ENCODE measurements around the gene TYMP.

Gene TYMP

DNA sequence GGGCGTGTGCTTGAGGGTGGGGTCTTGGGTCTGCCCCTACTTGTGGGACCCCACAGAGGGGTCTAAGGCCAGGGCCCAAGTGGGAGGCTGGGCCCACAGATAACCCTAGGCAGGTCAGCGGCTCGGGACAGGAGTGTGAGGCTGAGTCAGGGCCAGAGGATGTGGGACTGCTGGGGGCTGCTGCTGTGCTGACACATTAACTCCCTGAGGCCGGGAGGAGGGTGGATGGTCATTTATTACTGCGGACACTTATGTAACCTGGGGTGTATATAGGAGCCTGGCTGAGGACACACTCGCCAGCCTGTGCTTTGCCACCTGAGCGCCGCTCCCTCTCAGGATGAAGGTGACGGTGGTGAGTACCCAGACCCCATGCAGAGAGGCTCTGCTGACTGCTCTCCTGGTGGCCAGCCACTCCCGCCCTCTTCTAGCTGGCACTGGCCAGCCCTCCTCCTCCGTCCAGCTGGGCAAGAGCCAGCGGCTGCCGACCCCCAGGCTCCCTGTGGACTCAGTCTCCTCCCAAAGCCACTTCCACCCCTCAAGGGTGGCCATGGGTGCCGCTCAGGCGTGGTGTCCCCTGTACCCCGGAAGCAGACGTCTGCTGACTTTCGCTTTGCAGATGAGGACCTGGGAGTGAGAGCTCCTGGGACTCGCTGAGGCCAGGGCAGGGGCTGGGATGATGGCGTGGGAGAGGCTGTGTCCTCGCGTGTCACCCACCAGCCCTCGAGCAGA, 43.1 kb downstream of the TYMP start, which contains the start of gene MIOX:
TSS of gene MIOX (plus strand) at position 299 of the 729 bp plus-strand sequence. CDS start at position 338, 39 bp downstream.
- TF ChIP-seq, protein P1, sequence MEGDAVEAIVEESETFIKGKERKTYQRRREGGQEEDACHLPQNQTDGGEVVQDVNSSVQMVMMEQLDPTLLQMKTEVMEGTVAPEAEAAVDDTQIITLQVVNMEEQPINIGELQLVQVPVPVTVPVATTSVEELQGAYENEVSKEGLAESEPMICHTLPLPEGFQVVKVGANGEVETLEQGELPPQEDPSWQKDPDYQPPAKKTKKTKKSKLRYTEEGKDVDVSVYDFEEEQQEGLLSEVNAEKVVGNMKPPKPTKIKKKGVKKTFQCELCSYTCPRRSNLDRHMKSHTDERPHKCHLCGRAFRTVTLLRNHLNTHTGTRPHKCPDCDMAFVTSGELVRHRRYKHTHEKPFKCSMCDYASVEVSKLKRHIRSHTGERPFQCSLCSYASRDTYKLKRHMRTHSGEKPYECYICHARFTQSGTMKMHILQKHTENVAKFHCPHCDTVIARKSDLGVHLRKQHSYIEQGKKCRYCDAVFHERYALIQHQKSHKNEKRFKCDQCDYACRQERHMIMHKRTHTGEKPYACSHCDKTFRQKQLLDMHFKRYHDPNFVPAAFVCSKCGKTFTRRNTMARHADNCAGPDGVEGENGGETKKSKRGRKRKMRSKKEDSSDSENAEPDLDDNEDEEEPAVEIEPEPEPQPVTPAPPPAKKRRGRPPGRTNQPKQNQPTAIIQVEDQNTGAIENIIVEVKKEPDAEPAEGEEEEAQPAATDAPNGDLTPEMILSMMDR (IDR thresholded peaks at IDR 0.05; ENCODE audit: extremely low read depth, missing control alignments), result no peak

DNA sequence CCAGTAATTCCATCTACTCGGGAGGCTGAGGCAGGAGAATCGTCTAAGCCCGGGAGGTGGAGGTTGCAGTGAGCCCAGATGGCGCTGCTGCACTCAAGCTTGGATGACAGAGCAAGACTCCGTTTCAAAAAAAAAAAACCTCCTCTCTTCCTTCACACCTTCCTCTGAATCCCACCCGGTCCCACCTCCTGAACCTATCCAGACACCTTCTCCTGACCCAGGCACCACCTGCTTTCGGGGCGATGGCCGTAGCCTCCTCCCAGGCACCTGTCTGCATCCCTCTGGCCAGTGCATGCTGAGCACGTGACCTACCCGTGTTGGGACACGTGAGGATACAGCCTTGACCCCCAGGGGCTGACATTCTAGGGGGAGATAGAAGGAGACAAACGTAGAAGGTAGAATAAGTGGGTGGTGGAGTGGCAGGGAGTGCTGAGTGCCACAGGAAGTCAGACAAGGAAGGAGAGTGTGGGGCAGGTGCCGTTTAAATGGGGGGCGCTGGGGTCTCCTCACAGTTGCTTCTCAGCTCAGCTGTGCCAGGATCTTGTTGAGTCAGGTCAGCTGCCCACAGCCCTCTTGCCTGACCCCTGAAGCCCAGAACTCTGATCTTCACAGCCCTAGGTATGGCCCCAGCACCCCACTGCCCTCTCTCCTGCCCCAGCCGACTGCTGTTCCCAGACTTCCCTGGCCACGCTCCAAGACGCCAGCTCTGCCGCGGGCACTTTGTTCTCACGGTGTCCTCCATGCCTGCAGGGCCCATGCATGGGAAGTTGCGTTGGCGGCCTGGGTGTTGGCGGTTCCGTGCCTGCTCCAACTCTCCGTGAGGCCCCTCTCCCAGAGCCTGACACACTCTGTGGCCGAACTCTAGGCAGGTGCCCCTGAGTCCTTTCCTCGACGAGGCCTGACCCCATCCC, 44.3 kb downstream of the TYMP start:
- DNase-seq (ENCODE audit: low spot score), result no peak
- TF ChIP-seq, protein P1 (IDR thresholded peaks at IDR 0.05; ENCODE audit: extremely low read depth, missing control alignments), result no peak

More for the DNA sequence above, 43.1 kb downstream of the TYMP start, which contains the start of gene MIOX:
- no peak for DNase-seq (ENCODE audit: low spot score)

DNA sequence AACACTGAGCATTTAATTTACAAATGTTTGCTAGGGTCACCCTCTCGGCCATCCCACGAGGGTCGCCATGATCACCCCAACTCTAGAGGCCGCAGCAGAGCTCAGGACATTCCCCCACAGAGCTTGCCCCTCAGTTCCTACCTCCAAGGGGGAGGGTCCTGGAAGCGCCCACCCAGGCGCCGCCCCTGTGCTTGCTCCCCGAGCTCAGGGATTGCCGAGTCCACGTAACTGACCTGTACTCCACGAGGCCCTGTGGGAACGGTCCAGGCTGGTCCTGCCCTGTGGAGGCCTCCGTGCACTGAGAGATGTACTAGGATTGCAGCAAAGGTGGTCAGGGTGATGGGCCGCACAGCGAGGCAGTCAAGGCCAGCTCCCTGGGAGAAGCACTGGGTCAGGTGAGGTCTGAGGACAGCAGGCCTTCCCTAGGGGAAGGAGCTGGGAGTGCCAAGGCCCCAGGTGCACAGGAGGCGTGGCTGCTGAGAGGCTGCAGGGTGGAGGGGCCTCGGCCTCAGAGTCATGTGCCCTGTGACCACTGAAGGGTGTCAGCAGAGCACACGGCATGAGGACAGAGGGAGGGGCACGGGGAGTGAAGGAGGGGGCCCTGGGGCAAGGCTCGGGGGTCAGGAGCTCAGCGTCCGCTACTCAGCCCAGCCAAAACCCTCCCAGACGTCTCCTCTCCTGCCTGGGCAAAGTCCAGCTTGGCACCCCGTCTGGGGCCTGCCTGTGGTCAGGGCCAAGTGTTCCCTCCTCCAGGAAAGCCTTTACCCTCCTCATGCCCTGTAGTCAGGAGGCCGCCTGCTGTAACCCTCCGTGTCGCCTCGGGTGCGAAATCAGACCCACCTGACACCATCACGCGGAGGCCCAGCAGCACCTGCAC, 45.6 kb downstream of the TYMP start:
- TF ChIP-seq, protein P1 (IDR thresholded peaks at IDR 0.05; ENCODE audit: extremely low read depth, missing control alignments), result no peak
- DNase-seq (ENCODE audit: low spot score), result no peak

DNA sequence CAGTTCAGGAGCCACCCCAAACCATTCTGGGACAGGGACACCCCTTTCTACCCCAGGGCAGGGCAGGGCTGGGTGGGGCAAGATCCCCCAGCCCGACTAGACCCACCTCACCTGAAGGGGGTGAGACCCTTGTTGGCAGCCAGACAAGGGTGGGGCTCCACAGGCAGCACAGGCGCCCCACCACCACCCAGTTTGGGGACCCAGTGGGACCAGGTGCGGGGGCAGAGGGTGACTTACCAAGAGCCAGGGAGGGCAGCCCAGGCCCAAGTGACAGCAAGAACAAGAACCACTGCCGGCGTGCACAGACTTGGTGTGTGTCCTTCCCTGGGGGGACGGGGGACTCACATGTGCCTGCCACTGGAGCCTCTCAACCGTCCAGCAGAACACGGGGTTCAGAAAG, 46.3 kb downstream of the TYMP start:
- TF ChIP-seq, protein P1 (IDR thresholded peaks at IDR 0.05; ENCODE audit: extremely low read depth, missing control alignments), result no peak
- DNase-seq (ENCODE audit: low spot score), result no peak

DNA sequence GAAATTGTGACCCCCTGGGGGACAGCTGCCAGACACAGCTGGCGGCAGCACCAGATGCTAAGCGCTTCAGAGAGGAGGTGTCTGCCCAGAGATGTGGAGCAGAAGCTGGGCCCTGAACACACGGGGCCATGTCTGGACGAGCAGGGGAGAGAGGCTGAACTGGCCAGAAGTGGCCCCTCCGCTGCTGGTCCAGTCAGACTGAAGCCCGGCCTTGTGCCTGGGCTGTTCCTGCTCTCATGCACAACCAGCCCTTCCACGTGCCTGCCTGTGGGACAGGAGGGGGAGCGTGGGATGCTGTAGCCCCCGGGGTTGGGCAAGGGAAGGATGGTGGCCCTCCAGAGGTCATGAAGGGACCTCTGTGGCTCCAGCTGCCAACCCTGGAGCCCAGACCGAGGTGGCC, 46.7 kb downstream of the TYMP start:
- TF ChIP-seq, protein P1 (IDR thresholded peaks at IDR 0.05; ENCODE audit: extremely low read depth, missing control alignments), result no peak
- no peak for DNase-seq (ENCODE audit: low spot score)

DNA sequence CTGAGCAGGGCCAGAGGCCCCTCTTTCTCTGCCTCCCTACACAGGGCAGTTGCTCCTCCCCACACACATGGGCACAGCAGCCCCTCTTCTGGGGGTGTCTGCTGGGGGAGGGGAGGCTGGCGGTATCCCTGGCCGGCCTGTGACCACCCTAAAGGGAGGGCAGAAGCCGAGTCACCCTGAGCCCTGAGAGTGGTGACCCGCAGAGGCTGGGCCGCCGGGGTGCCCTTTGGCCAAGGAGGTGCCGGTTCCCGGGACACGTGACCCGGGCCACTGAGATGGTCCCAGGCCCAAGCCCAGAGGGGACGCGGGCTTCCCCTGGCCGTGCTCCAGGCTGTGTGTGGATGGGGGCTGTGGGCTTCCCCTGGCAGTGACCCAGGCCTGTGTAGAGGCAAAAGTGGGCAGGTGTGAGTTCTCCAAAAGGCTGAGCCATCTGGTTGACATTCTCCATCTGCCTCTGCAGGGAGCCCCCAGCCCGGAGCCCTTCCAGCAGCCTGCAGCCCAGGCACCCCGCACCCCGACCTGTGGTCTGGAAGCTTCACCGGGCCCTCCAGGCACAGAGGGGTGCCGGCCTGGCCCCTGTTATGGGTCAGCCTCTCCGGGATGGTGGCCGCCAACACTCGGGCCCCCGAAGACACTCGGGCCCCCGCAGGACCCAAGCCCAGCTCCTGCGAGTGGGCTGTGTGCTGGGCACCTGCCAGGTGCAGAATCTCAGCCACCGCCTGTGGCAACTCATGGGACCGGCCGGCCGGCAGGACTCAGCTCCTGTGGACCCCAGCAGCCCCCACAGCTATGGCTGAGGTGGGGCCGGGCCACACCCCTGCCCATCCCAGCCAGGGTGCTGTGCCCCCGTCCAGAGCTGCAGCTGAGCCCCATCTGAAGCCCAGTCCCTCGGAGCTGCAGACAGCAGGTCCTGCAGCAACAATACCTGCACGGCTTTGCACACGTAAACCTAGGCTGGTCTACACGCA, 47.4 kb downstream of the TYMP start:
- TF ChIP-seq, protein P1 (IDR thresholded peaks at IDR 0.05; ENCODE audit: extremely low read depth, missing control alignments), result no peak
- no peak for DNase-seq (ENCODE audit: low spot score)
